ENCODE data around the gene TK1.
"Not testable (repeated sequence)": the region's sequence is repeated elsewhere in the genome, so short reads cannot be mapped to it uniquely, and the experiment has no call there.

Gene TK1

GRCh38 chr17:78175643-78175981 lies 11.2 kb downstream of the TK1 start:
- no peak for DNase-seq

DNA sequence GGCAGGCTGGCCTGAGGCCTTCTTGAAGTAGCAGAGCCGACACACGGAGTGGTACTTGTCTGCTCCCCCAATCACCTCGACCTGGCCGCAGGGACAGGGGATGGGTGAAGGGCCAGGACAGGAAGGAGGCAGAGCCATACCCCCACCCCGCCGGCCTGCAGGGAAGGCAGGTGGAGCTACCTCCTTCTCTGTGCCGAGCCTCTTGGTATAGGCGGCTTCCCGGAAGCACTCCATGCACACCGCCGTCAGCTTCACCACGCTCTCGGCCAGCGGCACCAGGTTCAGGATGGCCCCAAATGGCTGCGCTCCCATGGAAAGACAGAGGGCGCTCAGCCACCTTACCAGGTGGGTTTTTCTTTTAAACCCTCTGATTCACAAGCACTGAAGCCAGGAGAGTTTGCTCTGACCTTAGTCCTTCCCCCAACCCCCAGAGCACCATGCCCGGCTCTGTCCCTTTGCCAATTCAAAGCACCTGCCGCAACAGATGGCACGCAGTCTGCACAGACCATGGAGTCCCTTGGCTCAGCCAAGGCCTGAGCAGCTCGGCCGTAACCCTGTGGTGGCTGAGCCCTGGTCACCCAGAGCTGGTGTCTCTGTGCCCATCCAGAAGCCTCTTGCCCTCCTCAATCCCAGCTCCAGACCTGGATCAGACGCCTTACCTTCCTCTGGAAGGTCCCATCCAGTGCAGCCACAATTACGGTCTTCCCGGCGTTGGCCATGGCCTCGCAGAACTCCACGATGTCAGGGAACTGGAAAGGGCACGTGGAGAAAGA lies 11.8 kb downstream of the TK1 start:
- DNase-seq, result peak; percentile 78

DNA sequence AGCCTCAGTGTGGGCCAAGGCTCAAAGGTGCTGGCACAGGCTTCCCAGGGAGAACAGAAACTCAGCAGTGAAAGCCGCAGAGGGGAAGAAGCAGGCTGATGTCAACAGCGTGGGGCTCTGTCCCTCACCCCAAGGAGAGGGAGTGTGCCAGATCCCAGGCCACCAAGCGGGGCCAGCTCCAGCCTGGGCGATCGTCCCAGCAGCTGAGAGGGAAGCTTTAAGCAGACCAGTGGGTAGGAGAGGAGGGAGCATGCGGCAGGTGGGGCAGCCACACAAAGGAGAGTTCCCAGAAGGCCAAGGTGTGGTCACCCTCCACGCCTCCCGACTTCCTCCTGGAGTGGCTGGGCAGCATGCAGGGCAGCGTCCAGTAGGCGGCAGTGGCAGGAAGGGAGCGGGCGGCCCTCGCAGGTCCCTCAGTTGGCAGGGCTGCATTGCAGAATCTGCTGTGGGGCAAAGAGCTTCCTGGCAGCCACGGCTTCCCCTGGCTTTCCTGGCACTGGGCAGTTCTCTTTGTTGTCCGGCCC lies 12.4 kb downstream of the TK1 start:
- DNase-seq, result peak; percentile 77

- DNase-seq, result peak; percentile 62
Observed at GRCh38 chr17:78173097-78173715, 13.6 kb downstream of the TK1 start.

DNA sequence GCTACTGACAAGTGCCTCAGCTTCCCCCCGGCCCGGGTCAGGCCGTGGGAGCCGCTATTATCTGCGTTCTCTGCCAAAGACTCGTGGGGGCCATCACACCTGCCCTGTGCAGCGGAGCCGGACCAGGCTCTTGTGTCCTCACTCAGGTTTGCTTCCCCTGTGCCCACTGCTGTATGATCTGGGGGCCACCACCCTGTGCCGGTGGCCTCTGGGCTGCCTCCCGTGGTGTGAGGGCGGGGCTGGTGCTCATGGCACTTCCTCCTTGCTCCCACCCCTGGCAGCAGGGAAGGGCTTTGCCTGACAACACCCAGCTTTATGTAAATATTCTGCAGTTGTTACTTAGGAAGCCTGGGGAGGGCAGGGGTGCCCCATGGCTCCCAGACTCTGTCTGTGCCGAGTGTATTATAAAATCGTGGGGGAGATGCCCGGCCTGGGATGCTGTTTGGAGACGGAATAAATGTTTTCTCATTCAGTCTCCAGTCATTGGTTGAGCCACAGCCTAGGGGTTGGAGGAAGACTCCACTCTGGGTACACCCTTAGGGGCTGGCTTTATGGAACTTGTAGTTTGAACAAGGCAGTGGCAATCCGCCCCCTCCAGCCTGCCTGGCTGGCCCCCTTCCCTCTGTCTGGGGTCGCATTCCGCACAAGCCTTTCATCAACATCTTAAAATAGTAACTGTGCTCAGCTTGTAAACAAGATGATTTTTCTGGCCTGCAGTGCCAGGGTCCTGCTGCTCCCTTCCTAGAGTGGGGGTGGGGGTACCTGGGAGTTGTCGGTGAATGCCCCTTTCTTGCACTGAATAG lies 14.4 kb downstream of the TK1 start:
- peak; percentile 27 for DNase-seq

DNA sequence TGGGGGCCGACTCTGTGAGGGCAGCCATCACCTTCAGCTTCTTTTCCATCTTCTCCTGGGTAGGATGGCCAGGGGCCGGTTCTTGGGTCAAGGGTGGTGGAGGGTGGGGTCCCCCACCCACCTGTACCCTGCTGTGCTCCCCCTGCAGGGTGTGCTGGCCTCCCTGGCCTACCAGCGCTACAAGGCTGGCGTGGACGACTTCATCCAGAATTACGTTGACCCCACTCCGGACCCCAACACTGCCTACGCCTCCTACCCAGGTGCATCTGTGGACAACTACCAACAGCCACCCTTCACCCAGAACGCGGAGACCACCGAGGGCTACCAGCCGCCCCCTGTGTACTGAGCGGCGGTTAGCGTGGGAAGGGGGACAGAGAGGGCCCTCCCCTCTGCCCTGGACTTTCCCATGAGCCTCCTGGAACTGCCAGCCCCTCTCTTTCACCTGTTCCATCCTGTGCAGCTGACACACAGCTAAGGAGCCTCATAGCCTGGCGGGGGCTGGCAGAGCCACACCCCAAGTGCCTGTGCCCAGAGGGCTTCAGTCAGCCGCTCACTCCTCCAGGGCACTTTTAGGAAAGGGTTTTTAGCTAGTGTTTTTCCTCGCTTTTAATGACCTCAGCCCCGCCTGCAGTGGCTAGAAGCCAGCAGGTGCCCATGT lies 15.1 kb downstream of the TK1 start:
- not testable (repeated sequence) for DNase-seq

DNA sequence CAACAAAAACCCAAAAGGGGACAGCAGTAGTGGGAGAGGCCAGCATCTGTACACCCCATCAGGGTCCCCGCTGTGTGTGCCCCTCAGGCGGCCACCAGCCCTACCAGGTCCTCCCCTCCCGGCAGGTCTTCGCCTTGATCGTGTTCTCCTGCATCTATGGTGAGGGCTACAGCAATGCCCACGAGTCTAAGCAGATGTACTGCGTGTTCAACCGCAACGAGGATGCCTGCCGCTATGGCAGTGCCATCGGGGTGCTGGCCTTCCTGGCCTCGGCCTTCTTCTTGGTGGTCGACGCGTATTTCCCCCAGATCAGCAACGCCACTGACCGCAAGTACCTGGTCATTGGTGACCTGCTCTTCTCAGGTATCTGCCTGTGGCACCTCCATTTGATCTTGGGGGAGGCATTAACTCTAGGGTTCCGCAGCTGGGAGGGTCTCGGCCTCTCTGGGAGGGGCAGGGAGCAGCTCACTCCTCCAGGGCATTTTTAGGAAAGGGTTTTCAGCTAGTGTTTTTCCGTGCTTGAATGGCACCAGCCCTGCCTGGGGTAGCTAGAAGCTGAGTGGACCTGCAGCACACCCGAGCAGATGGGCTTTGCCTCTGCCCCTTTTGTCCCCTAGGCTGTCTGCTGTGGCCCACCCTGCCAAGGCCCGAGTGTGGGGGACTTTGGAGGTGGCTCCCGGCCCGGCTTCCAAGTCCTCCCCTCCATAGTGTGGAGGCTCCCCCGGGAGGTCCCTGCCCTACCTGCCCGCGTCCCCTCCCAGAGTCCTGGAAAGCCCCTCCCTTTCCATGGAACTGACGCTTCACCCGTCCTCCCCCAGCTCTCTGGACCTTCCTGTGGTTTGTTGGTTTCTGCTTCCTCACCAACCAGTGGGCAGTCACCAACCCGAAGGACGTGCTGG lies 15.9 kb downstream of the TK1 start:
- DNase-seq, result no peak

- peak; percentile 59 for DNase-seq
Observed at GRCh38 chr17:78168903-78169793, 17.7 kb downstream of the TK1 start.

GRCh38 chr17:78168242-78168902 lies 18.5 kb downstream of the TK1 start, which contains the start of gene SYNGR2:
SYNGR2 (plus strand) TSS chr17:78168581; CDS start chr17:78168617, 36 bp downstream.
- DNase-seq, result peak; percentile 94

DNA sequence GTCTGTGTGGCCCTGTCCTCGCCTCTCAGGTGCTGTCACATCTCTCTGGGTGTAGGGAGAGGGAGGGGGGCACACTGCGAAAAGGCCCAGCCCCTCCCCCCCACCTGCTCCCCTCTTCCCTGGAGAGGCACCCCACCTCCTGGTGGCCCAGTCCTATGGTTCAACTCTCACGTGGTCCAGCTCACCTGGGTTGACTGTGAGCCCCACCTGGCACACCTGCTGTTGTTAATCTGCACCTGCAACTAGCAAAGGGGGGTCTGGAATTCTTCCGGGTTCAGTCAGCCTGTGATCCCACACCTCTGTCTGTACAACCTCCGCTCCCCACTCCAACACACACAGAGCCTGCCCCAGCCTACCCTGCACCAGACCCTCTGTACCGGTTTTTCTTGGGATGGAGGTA lies 20.4 kb downstream of the TK1 start:
- DNase-seq, result peak; percentile 60

DNA sequence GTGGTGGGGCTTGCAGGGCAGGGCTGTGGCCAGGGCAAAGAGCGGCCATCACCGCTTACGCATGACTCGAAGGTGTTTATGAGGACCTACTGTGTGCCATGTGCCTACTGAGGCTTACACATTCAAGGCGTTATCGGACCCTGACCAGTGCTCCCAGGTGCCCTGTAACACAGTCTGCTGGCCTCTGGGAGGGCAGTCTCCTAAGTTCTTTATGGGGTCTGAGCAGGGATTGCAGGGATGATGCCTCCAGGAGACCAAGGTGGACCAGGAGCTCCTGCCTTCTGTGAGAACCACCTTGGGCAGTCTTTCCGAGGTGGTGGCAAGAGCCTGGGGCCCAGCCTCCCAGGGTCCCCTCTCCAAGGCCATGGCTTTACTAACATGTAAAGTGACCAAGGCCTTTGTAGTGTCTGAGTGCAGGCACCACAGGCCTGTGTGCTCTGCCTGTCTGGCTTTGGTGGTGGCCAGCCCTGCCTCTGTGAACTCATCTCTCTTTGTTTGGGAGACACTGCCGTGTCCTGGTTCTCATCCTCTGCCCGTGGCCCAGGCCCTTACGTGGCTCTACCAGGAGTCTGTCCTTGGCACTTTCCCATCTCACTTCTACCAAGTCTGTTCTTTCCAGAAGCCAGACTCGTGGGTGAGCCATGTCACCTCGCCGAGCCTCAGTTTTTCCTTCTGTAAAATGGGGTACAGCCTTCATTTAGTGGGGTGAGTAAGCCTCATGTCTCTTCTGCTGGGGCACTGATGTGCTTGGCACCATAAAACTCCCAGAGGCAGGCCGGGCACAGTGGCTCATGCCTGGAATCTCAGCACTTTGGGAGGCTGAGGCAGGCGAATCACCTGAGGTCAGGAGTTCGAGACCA lies 21.9 kb downstream of the TK1 start:
- no peak for DNase-seq

DNA sequence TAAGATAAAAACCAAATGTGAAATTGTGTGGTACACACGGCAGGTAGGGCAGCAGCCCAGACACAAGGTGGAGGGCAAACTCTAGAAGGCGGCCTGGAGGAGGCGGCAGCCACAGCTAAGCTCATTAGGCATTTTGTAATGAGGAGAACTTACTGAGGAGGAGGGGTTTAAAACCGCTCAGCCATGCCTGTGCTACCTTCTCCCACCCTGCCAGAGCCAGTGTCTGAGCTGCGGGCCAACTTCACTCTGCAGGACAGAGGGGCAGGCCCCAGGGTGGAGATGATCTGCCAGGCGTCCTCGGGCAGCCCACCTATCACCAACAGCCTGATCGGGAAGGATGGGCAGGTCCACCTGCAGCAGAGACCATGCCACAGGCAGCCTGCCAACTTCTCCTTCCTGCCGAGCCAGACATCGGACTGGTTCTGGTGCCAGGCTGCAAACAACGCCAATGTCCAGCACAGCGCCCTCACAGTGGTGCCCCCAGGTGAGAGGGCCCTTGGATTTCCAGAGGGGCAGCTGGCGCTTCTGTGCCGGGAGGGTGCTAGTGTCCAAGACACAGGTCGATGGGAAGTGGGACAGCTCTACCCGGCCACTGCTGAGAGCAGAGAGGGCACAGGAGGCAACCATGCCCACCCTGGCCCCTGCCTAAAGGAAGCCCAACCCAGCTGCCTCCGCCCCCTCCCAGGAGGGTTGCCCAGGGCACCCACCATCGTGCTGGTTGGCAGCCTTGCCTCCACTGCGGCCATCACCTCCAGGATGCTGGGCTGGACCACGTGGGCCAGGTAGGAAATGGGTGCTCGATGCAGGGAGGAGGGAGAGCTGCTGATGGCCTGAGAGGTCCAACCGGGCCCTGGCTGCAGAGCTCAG lies 22.7 kb downstream of the TK1 start:
- peak; percentile 34 for DNase-seq

GRCh38 chr17:78159575-78160158 lies 27.2 kb downstream of the TK1 start:
- DNase-seq, result no peak

- peak; percentile 92 for DNase-seq
Observed at GRCh38 chr17:78154903-78155811, 31.7 kb downstream of the TK1 start.

DNA sequence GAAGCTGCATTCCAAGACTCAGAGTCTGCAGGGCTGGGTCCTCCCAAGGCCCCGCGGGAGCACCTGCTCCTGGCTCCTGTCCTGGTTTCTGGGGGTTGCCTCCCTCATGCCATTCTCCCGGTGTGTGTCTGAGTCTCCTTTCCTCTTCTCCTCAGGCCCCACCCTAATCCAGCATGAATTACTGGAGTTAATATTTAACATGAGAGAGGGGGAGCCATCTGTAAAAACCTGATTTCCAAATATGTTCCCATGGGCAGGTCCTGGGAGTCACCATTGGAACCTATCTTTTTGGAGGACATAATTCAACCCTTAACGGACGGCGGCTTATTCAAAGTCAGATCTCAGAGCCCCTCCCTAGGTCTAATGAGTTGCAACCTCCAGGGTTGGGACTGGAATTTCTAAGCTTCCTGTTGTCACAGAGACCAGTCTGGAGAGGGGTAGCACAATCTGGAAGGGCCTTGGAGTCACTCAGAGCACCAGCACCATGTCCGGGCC lies 35.3 kb downstream of the TK1 start:
- DNase-seq, result no peak

- no peak for DNase-seq
Observed at GRCh38 chr17:78148286-78149016, 38.4 kb downstream of the TK1 start.

Data from RPMI8226 (cell line).